ENCODE measurements around the gene EBP.

The EBP gene
- total RNA-seq, result 14.8 to 23.0 (median 15.7) reads per million in 4 donors

DNA sequence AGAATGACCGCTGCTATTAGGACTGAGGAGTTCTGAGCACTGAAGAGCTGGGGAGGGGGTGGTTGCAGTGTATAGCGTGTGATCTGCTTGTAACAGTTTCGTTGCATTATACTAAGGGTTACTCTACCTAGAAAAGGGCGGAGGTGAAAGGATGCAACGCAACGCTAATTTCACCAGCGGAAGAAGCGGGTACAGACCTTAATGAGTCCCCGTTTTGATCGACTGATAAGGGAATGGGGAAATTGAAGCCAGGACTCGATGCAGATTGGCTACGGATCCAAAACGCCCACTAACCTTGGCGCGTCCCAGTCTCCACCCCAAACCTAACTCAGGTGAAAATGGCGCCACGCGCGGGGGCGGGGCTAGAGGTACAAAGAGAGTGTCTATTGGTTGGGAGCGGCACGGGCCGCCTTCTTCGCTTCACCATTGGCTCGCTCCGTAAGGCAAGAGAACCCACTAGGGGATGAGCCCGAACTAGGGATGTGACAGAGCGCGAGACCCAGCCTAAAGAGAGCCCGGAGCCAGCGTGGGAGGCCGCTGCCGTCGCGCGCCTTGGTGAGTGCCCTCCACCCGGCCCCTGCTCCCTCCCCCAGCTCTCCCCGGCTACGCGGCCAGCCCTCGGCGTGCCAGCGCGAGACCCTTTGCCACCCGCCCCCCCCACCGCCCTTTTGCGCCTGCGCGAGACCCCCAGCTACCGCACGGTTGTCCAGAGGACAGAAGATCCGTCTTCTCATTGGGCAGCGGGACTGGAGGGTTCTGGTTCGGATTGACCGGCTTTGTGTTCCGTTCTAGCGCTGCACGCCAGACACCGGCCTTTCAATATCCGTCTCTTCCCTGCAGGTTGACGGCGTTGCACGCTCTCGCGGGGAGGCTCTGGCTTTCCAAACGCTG lies at the start of gene EBP:
Gene EBP, plus strand, starts transcription at position 456 of the 891 bp plus-strand sequence. CDS start 1,964 bp downstream, outside the sequence.
- peak; percentile 86 to 98 (median 89) for DNase-seq

DNA sequence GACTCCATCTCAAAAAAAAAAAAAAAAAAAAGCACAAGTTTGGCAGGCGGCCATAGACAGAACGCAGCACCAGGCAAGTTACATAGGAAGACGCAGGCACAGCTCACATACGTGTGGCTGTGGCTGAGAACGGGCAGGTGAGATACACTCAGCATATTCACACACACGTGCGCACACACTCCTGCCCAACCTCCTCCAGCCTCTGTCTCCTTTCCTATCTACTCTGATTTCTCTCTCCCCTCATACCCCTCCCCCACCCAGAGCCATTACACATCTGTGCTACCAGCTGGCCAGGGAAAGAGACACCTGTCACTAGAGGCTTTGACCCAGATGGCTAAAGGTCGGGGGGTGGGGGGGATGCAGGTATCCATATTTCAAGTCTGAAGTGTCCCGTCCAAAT lies 49.4 kb upstream of the EBP start:
- no peak for DNase-seq

DNA sequence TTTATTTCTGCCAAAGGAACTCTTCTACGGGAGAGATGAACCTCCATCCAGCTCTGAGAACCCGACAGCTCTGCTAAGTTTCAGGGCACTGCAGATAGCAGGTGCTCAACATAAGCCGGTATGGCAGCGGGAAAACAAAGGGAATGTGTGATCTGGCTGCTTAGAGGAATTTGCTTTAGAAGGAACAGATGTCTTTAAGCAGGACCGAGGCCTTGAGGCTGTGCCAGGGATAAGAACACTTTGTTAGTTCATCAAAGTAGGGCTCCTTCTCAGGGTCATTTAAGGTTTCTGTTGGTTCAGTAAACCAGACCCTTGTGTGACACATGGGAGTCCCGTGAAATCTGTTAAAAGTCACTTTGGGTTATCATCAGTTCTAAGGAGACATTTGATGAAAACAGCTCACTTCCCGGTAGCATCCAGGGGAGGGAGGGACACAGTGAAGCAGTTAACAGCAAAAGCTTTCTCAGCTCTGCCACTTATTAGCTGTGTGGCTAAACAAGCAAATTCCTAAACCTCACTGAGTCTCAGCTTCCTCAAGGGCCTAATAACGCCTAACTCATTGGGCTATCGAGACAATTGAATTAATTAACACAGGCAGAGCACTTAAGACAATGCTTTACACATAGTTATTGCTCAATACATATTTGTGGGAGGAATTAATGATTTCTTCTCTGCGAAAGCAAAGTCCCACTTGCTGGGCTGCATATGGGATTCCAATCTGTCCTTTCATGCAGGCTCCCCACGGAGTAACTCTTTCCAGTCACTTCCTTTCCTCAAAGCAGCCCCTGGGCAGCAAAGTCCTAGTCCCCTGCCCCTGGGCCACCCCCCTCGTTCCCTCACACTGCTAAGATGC lies 48.5 kb upstream of the EBP start:
- no peak for DNase-seq

- no peak for DNase-seq
Observed at GRCh38 chrX:48473704-48473990, 48.0 kb upstream of the EBP start.

DNA sequence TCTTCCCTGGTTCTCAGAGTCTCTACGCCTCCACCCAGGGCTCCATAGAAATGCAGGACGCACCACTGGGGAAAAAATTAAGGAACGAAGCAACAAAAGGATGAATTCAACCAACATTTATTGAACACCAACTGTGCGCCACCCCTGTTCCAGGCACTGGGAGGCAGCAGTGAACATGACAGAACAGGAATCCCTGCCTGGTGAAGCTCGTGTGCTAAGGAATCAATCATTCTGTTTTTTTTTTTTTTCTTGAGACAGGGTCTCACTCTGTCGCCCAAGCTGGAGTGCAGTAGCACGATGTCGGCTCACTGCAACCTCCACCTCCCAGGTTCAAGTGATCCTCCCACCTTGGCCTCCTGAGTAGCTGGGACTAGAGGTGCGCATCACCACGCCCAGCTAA lies 47.5 kb upstream of the EBP start:
- no peak for DNase-seq

DNA sequence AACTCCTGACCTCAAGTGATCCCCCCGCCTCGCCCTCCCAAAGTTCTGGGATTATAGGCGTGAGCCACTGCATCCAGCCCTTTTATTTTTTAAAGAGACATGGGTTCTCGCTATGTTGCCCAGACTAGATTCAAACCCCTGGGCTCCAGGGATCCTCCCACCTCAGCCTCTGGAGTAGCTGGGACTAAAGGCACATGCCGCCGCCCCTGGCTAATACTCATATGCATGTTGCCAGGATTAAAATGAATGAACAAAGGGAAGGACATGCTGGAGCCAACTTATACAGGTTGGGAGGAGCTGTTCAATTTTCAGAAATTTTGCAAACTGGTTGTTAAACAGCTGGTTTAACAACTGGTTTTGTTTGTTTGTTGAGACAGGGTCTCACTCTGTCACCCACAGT lies 47.0 kb upstream of the EBP start:
- no peak for DNase-seq

DNA sequence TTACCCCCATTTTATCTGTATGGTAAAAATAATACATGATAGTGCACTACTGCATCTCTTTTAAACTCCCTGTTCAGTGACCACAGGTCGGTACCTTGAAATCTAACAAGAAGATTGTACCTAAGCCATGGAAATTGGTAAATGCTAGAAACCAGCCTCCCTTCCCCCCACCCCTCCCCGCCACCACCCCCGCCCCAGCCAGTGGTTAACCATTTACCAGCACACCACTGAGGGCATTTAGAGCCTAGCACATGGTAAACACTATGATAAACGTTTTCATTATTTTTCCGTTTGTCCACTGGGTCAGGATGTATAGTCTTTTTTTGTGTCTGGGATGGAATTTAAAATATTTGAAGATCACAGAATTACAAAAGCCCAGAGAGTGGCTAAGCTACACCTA lies 46.3 kb upstream of the EBP start:
- no peak for DNase-seq

GRCh38 chrX:48475774-48476577 lies 45.6 kb upstream of the EBP start, which contains the start of gene FTSJ1:
Gene FTSJ1 (plus strand): TSS chrX:48476199. CDS start chrX:48478048, 1,849 bp downstream.
- DNase-seq, result peak; percentile 74 to 95 (median 84)

DNA sequence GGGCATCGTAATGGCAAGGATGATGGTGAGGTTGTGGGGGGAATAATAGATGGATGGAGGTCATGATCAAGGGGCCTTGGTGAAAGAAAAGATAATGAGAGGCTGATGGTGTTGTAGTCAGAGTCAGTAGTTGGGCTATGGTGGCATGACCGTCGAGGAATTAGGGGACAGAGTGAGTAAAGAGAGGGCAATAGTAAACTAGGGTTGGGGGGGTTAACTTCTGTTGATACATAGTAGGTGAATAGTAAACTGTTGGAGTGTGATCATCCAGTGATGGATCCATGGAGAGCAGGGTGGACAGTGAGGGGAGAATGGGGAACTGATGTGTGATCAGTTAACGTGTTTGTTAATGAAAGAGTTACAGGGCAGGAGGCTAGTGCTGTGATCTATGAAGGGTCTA lies 44.7 kb upstream of the EBP start:
- DNase-seq, result no peak

DNA sequence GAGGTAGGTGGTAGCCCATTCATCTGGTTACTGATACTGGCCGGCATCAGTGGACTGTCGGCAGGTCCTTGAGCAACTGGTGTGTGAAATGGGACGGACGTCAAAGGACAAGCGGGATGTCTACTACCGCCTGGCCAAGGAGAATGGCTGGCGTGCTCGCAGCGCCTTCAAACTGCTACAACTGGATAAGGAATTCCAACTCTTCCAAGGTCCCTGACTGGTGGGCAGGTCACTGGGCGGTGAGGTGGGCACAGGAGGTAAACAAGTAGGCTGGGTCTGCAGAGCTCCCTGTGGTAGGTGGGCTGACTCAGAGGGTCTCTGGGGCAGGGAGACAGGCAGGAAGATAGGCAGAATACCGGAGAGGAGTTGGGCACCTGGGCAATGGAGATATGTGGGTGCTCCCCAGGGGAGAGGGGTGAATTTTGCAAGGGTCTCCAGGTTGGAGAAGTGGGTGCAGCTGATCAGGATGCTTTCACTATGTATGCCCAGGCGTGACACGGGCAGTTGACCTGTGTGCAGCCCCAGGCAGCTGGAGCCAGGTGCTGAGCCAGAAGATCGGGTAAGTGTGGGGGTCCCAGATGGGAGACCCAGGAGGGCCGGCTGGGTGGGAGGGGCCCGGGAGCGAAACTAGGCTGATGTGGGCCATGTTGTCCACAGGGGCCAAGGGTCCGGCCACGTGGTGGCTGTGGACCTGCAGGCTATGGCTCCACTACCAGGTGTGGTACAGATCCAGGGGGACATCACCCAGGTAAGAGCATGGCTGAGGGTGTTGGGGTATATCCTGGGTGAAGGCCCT lies 43.5 kb upstream of the EBP start:
- DNase-seq, result no peak

DNA sequence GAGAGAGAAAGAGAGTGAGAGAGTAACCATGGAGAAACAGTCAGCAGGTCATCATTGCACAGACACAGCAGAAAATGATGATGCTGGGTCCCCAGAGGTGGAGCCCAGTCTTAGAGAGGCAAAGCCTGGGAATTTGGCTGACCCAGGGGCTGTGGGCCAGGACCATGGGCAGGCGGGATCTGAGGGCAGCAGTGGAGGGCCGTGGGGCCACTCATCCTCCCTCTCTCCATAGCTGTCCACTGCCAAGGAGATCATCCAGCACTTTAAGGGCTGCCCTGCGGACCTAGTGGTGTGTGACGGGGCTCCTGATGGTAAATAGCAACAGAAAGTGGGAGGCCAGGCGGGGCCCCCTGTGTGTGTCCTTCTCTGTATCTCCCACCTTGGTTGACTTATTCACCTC lies 42.8 kb upstream of the EBP start:
- DNase-seq, result no peak

DNA sequence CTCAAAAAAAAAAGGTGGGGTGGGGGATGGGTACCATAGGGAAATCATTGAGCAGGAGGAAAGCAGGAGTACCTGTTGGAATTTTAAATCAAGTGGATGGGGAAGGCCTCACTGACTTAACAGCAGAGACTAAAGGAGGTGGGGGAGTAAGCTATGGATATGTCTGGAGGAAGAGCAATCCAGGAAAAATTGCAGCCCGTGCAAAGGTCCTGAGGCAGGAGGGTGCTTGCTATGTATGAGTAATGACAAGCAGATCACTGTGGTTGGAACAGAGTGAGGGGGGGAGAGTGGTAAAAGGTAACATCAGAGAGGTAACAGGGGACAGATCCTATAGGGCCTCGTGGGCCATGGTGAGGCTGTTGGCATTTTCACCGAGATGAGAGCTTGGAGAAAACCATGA lies 41.5 kb upstream of the EBP start:
- no peak for DNase-seq

DNA sequence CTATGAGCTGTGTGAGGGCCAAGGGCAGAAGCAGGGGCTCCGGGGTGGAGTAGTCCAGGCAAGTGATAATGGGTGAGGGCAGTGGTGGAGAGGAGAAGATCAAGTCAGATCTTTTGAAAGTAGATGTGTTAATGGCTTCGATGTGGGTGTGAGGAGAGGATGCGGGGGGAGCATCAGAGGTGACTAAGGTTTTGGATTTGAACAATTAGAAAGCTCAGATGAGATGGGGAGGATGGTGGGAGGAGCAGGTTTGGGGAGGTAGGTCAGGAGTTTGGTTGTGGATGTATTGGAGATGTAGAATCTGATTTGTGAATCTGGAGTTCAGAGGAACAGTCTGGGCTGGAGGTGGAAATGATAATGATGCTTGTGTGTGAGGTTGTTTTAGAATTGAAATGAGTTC lies 41.0 kb upstream of the EBP start:
- DNase-seq, result no peak

- DNase-seq, result no peak
Observed at GRCh38 chrX:48482526-48482925, 39.1 kb upstream of the EBP start.

- DNase-seq, result no peak
Observed at GRCh38 chrX:48487362-48487798, 34.2 kb upstream of the EBP start.

GRCh38 chrX:48488034-48488433 lies 33.6 kb upstream of the EBP start:
- DNase-seq, result no peak

DNA sequence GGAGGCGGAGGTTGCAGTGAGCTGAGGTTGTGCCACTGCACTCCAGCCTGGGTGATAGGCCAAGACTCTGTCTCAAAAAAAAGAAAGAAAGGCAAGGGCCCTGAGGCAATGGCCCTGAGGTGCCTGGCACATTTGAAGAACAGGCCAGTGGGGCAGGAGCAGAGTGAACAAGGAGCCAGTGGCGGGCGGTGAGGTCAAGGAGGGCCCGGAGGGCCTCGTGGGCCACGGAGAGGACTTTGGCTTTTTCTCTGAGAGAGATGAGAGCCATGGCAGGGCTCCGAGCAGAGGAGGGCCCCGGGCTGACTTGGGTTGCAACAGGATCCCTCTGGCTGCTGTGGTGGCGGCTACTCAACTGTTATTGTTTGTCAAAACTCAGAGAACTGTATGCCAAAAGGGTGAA lies 32.3 kb upstream of the EBP start:
- no peak for DNase-seq

DNA sequence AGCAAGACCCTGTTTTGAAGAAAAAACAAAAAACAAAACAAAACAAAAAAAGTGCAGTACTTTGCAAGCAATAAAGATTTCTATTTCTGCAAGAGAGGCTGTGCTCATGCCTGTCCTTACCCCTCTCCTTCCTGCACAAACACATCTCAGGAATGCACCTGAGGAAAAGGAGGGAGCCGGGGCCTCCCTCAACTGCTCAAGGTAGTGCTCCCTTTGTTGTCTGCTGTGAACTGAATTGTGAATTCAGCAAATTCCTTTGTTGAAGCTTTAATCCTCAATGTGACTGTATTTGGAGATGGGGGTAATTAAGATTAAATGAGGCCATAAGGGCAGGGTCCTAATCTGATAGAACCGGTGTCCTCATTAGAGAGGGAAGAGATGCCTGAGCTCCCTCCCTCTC lies 31.7 kb upstream of the EBP start:
- DNase-seq, result no peak

DNA sequence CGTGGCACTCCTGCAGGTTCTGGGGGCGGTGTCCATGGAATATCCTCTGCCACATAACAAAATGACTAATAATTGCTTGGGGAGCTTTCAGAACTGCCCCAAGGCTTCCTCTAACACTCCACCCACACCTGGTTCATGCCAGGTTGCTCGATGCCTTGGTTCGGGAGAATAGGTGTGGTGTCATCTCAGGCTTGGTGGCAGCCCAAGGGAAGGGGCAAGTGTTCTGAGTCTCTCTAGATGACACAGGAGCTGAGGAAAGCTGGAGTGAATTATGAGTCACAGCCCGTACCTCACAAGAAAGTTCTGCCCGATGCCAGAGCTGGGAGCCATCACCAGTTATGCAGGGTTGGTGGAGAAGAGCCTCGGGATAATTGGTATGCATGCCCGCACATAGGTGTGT lies 30.9 kb upstream of the EBP start:
- no peak for DNase-seq

DNA sequence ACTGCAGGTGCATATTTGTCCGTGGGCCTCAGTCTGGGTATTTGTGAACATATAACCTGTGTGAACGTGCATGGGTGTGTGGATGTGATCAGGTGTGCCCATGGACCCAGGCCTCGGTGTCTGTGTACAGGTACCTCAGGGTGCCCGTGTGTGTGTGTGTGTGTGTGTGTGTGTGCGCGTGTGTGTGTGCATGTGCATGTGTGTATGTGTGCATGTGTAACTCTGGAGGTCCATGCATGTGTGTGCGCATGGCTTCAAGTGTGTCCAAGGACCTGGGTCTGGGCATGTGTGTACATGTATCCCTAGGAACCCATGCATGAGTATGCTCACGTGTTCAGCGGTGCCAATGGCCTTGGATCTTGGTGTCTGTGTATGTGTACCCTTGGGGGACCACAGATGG lies 29.8 kb upstream of the EBP start:
- no peak for DNase-seq

- no peak for DNase-seq
Observed at GRCh38 chrX:48492293-48492910, 29.2 kb upstream of the EBP start.

GRCh38 chrX:48493890-48494364 lies 27.7 kb upstream of the EBP start:
- DNase-seq, result no peak
